Measurements from ENCODE around the gene STK32C. TPM values are rescaled to one million over a fixed set of nuclear protein-coding genes. Genes with fewer than 3 reads are reported as not detected.
A peak's percentile ranks its signal among the peaks of the same experiment; 100 is the strongest.

STK32C gene
- total RNA-seq, 2 donors from 2014 or later = 8.4 to 9.9 TPM

GRCh38 chr10:132301371-132302330 is 6.1 kb downstream of the STK32C start:
- 92 to 93% methylated on average over 31 to 38 of the region's 38 CpGs for WGBS, 2 experiments (ENCODE audit: insufficient coverage in 1 of 2, insufficient read length in 1 of 2)
- Histone ChIP-seq H3K4me3 (ENCODE audit: low read length) (no peak overlapping the region), H3K27me3 (ENCODE audit: control insufficient read depth, insufficient read depth, low read length, poor library complexity, severe bottlenecking) (peaks cover 15% of the 10 kb centered on the region), H3K27ac (ENCODE audit: low read depth, low read length) (no peak overlapping the region), H3K36me3 (ENCODE audit: control insufficient read depth, insufficient read depth, low read length) (no peaks in the 10 kb centered on the region), H3K9me3 (ENCODE audit: control insufficient read depth, low read length) (peaks cover 12% of the 10 kb centered on the region), H3K4me1 (ENCODE audit: control insufficient read depth, insufficient read depth, low read length) (no peaks in the 10 kb centered on the region), H3K9ac (ENCODE audit: extremely low read depth, low read length, poor library complexity, severe bottlenecking) (no peak overlapping the region)
- peaks cover 6% of the 10 kb centered on the region for H3K36me3 Mint-ChIP-seq (ENCODE audit: low read depth)
- peak; percentile 36 for DNase-seq
- no peak for TF ChIP-seq CTCF (conservative IDR thresholded peaks at IDR 0.05)
- no peak overlapping the region for H3K4me3 Mint-ChIP-seq
- no peak overlapping the region for H3K27ac Mint-ChIP-seq
- H3K4me1 Mint-ChIP-seq = no peaks in the 10 kb centered on the region
- H3K27me3 Mint-ChIP-seq (ENCODE audit: insufficient read depth) = peaks cover 32% of the 10 kb centered on the region
- peaks cover 14% of the 10 kb centered on the region for H3K9me3 Mint-ChIP-seq

GRCh38 chr10:132300582-132300981 is 7.2 kb downstream of the STK32C start:
- Mint-ChIP-seq H3K36me3 (ENCODE audit: low read depth) (peaks cover 1% of the 10 kb centered on the region), H3K4me3 (no peak overlapping the region), H3K27ac (no peak overlapping the region), H3K4me1 (no peaks in the 10 kb centered on the region), H3K27me3 (ENCODE audit: insufficient read depth) (peaks cover 22% of the 10 kb centered on the region), H3K9me3 (peaks cover 3% of the 10 kb centered on the region)
- no peak overlapping the region for H3K9ac ChIP-seq (ENCODE audit: extremely low read depth, low read length, poor library complexity, severe bottlenecking)
- H3K4me1 ChIP-seq (ENCODE audit: control insufficient read depth, insufficient read depth, low read length) = no peaks in the 10 kb centered on the region
- H3K27me3 ChIP-seq (ENCODE audit: control insufficient read depth, insufficient read depth, low read length, poor library complexity, severe bottlenecking) = peaks cover 4% of the 10 kb centered on the region
- TF ChIP-seq CTCF (conservative IDR thresholded peaks at IDR 0.05) = no peak
- no peaks in the 10 kb centered on the region for H3K36me3 ChIP-seq (ENCODE audit: control insufficient read depth, insufficient read depth, low read length)
- no peak overlapping the region for H3K27ac ChIP-seq (ENCODE audit: low read depth, low read length)
- H3K4me3 ChIP-seq (ENCODE audit: low read length) = no peak overlapping the region
- peaks cover 1% of the 10 kb centered on the region for H3K9me3 ChIP-seq (ENCODE audit: control insufficient read depth, low read length)
- peak; percentile 40 for DNase-seq
- WGBS, 2 experiments (ENCODE audit: insufficient coverage in 1 of 2, insufficient read length in 1 of 2) = 82 to 83% methylated on average over 8 to 10 of the region's 10 CpGs

- H3K4me3 Mint-ChIP-seq = no peak overlapping the region
- no peaks in the 10 kb centered on the region for H3K4me1 ChIP-seq (ENCODE audit: control insufficient read depth, insufficient read depth, low read length)
- H3K4me1 Mint-ChIP-seq = no peaks in the 10 kb centered on the region
- H3K36me3 ChIP-seq (ENCODE audit: control insufficient read depth, insufficient read depth, low read length) = no peaks in the 10 kb centered on the region
- peak; percentile 45 for DNase-seq
- H3K9me3 Mint-ChIP-seq = no peaks in the 10 kb centered on the region
- TF ChIP-seq CTCF (conservative IDR thresholded peaks at IDR 0.05) = no peak
- H3K4me3 ChIP-seq (ENCODE audit: low read length) = no peak overlapping the region
- peaks cover 12% of the 10 kb centered on the region for H3K27me3 Mint-ChIP-seq (ENCODE audit: insufficient read depth)
- H3K36me3 Mint-ChIP-seq (ENCODE audit: low read depth) = no peaks in the 10 kb centered on the region
- H3K27ac ChIP-seq (ENCODE audit: low read depth, low read length) = no peak overlapping the region
- H3K9ac ChIP-seq (ENCODE audit: extremely low read depth, low read length, poor library complexity, severe bottlenecking) = no peak overlapping the region
- no peaks in the 10 kb centered on the region for H3K27me3 ChIP-seq (ENCODE audit: control insufficient read depth, insufficient read depth, low read length, poor library complexity, severe bottlenecking)
- no peak overlapping the region for H3K27ac Mint-ChIP-seq
- no peaks in the 10 kb centered on the region for H3K9me3 ChIP-seq (ENCODE audit: control insufficient read depth, low read length)
- 92 to 94% methylated on average over 30 to 34 of the region's 34 CpGs for WGBS, 2 experiments (ENCODE audit: insufficient coverage in 1 of 2, insufficient read length in 1 of 2)
These were observed 8.1 kb downstream of the STK32C start for GRCh38 chr10:132299371-132300336.

Data from endodermal cell (in vitro differentiated cells).